Lower leg skin (tissue), 4 donors: ENCODE measurements around the gene GOLGA3. TPM values are rescaled to one million over a fixed set of nuclear protein-coding genes. Genes with fewer than 3 reads are reported as not detected.
"Not testable (repeated sequence)": the region's sequence is repeated elsewhere in the genome, so short reads cannot be mapped to it uniquely, and the experiment has no call there.

Experiments used
- DNase-seq, 2 donors: peaks; one replicate each; pipeline ENCODE4 v3.0.0-alpha.2; 2019; ENCODE audit warnings: low spot score in 2 of 2
- H3K4me3 ChIP-seq: fragments of 200-600 bp; sonication (generic); 2 replicates; pipeline ENCODE4 v1.5.1; 2017; ENCODE audit warnings: mild to moderate bottlenecking, low read depth; ENCODE audit not compliant: poor library complexity, severe bottlenecking
- POLR2A ChIP-seq, 2 donors: fragments of 450-650 bp; IDR thresholded peaks; one replicate each; pipeline ENCODE4 v1.6.1; 2016 to 2017; ENCODE audit warnings: antibody characterized with exemption in 2 of 2, mild to moderate bottlenecking in 1 of 2, moderate library complexity in 1 of 2
- WGBS, 2 donors: methylation state at CpG; one replicate each; pipeline ENCODE4 v1.1.5; 2018; 5-methylcytosine and 5-hydroxymethylcytosine counted together
- intact Hi-C: fragments of 100-400 bp; cut with DNase I; formaldehyde crosslinking; loops from one replicate; pipeline ENCODE4 v1.15.0; 2023; ENCODE audit warnings: low total_unique reads
- total RNA-seq, 4 donors: library from RNA; depleted of rRNA; stranded (reverse); fragments of >200 nt; gene quantifications; one replicate each; pipeline ENCODE4 v1.1.0, GENCODE V29; 2016
- TF ChIP-seq, protein P1 (sequence below), 3 donors: fragments of 450-650 bp; IDR thresholded peaks; one replicate each; pipeline ENCODE4 v1.5.1; 2016; ENCODE audit warnings: antibody characterized with exemption in 3 of 3, mild to moderate bottlenecking in 3 of 3, moderate library complexity in 2 of 3

GOLGA3 gene
- total RNA-seq, 4 donors from 2014 or later, result 44.5 to 81.0 (median 74.7) TPM

DNA sequence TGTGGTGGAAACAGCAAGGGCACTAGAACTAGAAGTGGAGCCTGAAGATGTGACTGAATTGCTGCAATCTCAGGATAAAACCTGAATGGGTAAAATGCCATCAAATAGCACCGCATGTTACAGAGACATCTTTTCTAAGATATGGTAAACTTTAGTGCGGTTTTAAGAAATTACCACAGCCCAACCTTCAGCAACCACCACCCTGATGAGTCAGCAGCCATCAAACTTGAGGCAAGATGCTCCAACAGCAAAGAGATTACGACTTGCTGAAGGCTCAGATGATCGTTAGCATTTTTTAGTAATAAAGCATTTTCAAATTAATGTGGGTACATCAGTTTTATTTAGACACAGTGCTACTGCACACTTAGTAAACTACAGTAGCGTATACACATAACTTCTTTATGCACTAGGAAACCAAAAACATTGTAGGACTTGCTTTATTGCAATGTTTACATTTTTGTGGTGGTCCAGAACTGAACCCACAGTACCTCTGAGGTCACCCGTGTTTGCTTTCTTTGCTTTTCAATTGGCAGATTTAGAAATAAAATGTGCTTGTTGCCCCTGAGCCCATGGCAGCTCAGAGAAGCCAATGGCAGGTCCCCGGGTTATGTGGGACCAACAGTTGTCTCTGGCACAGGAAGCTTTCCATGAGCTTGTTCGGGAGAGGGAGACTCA, 15.9 kb downstream of the GOLGA3 start:
- 87 to 88% methylated on average over 8 of the region's 8 CpGs for WGBS, 2 donors
- intact Hi-C loops, result no loop called here
- DNase-seq, result no peak
- TF ChIP-seq, protein P1, sequence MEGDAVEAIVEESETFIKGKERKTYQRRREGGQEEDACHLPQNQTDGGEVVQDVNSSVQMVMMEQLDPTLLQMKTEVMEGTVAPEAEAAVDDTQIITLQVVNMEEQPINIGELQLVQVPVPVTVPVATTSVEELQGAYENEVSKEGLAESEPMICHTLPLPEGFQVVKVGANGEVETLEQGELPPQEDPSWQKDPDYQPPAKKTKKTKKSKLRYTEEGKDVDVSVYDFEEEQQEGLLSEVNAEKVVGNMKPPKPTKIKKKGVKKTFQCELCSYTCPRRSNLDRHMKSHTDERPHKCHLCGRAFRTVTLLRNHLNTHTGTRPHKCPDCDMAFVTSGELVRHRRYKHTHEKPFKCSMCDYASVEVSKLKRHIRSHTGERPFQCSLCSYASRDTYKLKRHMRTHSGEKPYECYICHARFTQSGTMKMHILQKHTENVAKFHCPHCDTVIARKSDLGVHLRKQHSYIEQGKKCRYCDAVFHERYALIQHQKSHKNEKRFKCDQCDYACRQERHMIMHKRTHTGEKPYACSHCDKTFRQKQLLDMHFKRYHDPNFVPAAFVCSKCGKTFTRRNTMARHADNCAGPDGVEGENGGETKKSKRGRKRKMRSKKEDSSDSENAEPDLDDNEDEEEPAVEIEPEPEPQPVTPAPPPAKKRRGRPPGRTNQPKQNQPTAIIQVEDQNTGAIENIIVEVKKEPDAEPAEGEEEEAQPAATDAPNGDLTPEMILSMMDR (IDR thresholded peaks at IDR 0.05), result no peak
- no peak for TF ChIP-seq POLR2A (IDR thresholded peaks at IDR 0.05)
- no peak overlapping the region for H3K4me3 ChIP-seq

DNA sequence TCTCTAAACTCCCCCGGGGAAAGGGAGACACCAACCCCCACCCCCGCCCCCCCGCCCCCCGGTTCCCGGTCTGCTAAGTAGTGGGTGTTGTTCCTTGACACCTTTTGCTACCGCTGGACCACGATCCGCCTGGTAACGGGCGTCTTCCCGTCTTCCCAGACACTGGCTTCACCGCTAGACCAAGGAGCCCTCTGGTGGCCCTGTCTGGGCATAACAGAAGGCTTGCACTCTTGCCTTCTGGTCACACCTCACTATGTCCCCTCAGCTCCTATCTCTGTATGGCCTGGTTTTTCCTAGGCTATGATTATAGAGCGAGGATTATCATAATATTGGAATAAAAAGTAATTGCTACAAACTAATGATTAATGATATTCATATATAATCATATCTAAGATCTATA, 19.3 kb downstream of the GOLGA3 start:
- 62 to 77% methylated on average over 10 to 13 of the region's 13 CpGs for WGBS, 2 donors
- DNase-seq, intact Hi-C loops, H3K4me3 ChIP-seq: not testable (repeated sequence)

DNA sequence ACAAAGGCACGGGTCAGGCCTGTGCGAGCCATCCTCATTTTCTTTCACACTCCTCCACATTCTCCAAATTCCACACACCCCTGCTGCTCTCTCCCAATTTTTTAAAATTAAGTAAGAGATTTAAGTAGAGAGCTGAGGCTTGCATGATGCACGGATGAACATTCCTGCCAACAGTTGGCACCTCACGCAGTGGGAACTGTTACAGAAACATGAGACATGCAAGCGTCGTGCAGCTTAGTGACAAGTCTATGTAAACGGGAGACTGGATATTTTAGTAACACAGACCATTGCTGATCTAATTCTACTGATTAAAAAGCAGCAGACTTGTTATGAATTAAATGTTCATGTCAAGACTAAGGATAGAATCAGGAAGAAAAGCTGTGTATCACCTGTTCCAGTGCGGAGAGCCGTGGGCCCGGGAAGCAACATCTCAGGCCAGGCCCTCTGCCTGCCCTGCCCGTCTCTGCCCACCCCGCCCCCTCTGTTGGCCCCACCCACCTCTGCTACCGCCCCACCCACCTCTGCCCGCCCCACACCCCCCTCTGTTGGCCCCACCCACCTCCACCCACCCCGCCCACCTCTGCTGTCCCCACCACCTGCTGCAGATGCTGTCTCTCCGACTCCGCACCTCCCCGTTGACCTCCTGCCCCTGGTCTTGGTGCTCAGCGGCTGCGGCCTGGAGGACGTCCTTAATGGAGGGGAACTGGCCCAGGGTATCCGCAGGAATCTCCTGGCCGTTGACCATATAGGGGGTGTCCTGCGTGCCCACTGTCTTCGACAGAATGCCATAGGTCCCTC, 21.2 kb downstream of the GOLGA3 start:
- intact Hi-C loops, result no loop called here
- 79% methylated on average over 23 to 25 of the region's 25 CpGs for WGBS, 2 donors
- DNase-seq, result no peak
- H3K4me3 ChIP-seq, result no peak overlapping the region
- no peak for TF ChIP-seq POLR2A (IDR thresholded peaks at IDR 0.05)
- TF ChIP-seq, protein P1 (IDR thresholded peaks at IDR 0.05), result no peak

DNA sequence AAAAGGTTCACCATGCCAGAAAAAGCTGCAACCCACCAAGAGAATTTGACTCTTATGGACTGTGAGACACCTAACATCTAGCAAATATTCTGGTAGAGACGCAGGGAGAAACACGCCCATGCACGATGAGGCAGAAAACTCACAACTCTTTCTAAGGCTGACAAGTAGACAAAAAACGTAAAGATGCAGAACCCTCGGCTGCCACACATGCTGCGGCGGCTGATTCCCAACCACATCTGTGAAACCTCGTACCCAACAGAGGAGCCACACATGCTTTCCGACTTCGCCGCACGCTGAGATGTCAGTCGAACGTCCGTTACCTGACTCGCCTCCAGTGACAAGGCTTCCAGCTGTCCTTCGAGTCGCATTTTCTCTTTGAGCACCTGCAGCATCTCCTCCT, 21.8 kb downstream of the GOLGA3 start:
- 88 to 89% methylated on average over 18 of the region's 18 CpGs for WGBS, 2 donors
- intact Hi-C loops, result no loop called here
- DNase-seq, result no peak
- no peak overlapping the region for H3K4me3 ChIP-seq
- TF ChIP-seq, protein P1 (IDR thresholded peaks at IDR 0.05), result no peak
- no peak for TF ChIP-seq POLR2A (IDR thresholded peaks at IDR 0.05)

DNA sequence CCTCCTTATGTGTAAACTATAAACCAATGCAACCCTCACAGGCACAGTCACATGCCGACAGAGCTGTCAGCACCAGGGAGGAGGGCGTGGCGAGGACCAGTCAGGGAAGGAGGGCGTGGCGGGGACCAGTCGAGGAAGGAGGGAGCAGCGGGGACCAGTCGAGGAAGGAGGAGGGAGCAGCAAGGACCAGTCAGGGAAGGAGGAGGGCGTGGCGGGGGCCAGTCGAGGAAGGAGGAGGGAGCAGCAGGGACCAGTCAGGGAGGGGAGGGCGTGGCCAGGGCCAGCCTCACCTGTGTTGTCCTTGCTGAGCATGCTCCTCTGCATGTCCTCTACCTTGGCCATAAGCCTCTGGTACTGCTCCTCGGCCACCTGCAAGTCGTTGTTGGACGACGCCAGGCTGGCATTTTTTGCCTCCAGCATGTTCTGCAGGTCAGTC, 24.2 kb downstream of the GOLGA3 start:
- no peak for DNase-seq
- intact Hi-C loops, result no loop called here
- no peak for TF ChIP-seq POLR2A (IDR thresholded peaks at IDR 0.05)
- WGBS, 2 donors, result 69 to 71% methylated on average over 16 of the region's 16 CpGs
- no peak overlapping the region for H3K4me3 ChIP-seq

DNA sequence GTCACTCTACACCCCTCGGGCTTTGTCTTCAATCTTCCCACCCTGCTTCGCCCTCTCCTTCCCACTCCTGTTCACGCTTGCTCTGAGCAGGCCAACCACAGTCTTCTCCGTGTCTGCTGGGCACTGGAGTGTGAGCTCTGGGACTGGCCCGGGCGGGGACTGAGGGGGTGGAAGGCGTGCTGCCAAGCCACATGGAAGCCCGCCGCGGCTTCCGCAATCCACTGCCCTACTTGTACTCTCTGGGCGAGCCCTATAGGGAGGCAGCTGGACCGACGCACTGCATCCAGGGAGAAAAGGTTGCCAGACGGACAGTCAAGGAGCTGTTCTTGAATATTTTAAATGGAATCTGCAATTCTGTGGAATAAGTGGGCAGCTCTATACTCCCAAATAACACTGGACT, 24.8 kb downstream of the GOLGA3 start:
- intact Hi-C loops, result no loop called here
- 75 to 85% methylated on average over 13 to 15 of the region's 15 CpGs for WGBS, 2 donors
- no peak for TF ChIP-seq POLR2A (IDR thresholded peaks at IDR 0.05)
- TF ChIP-seq, protein P1 (IDR thresholded peaks at IDR 0.05), result no peak
- no peak overlapping the region for H3K4me3 ChIP-seq
- no peak for DNase-seq
